CD4-positive, alpha-beta T cell (primary cell): ENCODE measurements around the gene PLCL2. TPM values are rescaled to one million over a fixed set of nuclear protein-coding genes. Genes with fewer than 3 reads are reported as not detected.

Experiments
- ATAC-seq: fragments of 200-7000 bp; cut with Tn5 transposase; one replicate; pipeline ENCODE4 v1.10.0; 2022; ENCODE audit warnings: mild to moderate bottlenecking; ENCODE audit not compliant: poor library complexity
- CTCF ChIA-PET: fragments of 350-600 bp; sonication (Branson Sonifier 250); formaldehyde crosslinking; loops from one replicate; lab custom pipeline; 2021; ENCODE audit warnings: antibody characterized with exemption, inconsistent platforms; lab: Charles Lee
- POLR2A ChIA-PET: fragments of 350-600 bp; sonication (Branson Sonifier 250); formaldehyde crosslinking; loops from one replicate; lab custom pipeline; 2021; ENCODE audit warnings: antibody characterized with exemption, inconsistent platforms; lab: Charles Lee
- DNase-seq, 14 experiments: peaks; one replicate each; pipeline ENCODE4 v3.0.0-alpha.2; 2013 to 2020; ENCODE audit warnings: mixed read lengths in 2 of 14
- H3K27ac ChIP-seq, 2 donors: one replicate each; pipeline versions ENCODE4 v1.5.1 to v1.7.0; 2013; ENCODE audit warnings: low read length in 2 of 2, low read depth in 1 of 2, mild to moderate bottlenecking in 1 of 2
- H3K27me3 ChIP-seq, 2 experiments: 1 replicate in 1 of 2; 2 replicates in 1 of 2; pipeline versions ENCODE4 v1.6.1 to v1.7.0; 2013; ENCODE audit warnings: low read length in 2 of 2, control low read depth in 1 of 2, mild to moderate bottlenecking in 1 of 2, moderate library complexity in 1 of 2; ENCODE audit not compliant: insufficient read depth in 2 of 2, control insufficient read depth in 1 of 2
- H3K36me3 ChIP-seq: one replicate; pipeline ENCODE4 v1.6.1; 2013; ENCODE audit warnings: low read length, control low read depth; ENCODE audit not compliant: insufficient read depth
- H3K4me1 ChIP-seq: one replicate; pipeline ENCODE4 v1.6.1; 2013; ENCODE audit warnings: low read length, control low read depth; ENCODE audit not compliant: insufficient read depth
- H3K4me3 ChIP-seq: one replicate; pipeline ENCODE4 v1.5.1; 2013; ENCODE audit warnings: mild to moderate bottlenecking, low read length, moderate library complexity
- H3K9me3 ChIP-seq, 2 experiments: 1 replicate in 1 of 2; 2 replicates in 1 of 2; pipeline versions ENCODE4 v1.6.1 to v1.7.0; 2013; ENCODE audit warnings: low read length in 2 of 2, mild to moderate bottlenecking in 2 of 2, control low read depth in 1 of 2, moderate library complexity in 1 of 2; ENCODE audit not compliant: control insufficient read depth in 1 of 2, insufficient read depth in 1 of 2
- H3K27ac Mint-ChIP-seq: one replicate; pipeline ENCODE4 v1.8.0; 2020; ENCODE audit warnings: mixed read lengths
- H3K27me3 Mint-ChIP-seq: one replicate; pipeline ENCODE4 v1.8.0; 2021; ENCODE audit warnings: mixed read lengths
- H3K36me3 Mint-ChIP-seq: one replicate; pipeline ENCODE4 v1.8.0; 2021; ENCODE audit warnings: low read depth, mixed read lengths
- H3K4me1 Mint-ChIP-seq: one replicate; pipeline ENCODE4 v1.8.0; 2021; ENCODE audit warnings: low read depth, mixed read lengths
- H3K4me3 Mint-ChIP-seq: one replicate; pipeline ENCODE4 v1.8.0; 2020; ENCODE audit warnings: mild to moderate bottlenecking, mixed read lengths
- H3K9me3 Mint-ChIP-seq: one replicate; pipeline ENCODE4 v1.8.0; 2020; ENCODE audit warnings: mixed read lengths
- intact Hi-C, 2 experiments: fragments of 100-400 bp; cut with DNase I in 1 of 2; cut with micrococcal nuclease in 1 of 2; formaldehyde crosslinking; loops; one replicate each; pipeline versions ENCODE4 v1.15.1 to v1.9.0; 2023 to 2025; cut with DNase I, micrococcal nuclease
- total RNA-seq, 174 experiments: library from RNA in 2 of 174; stranded (reverse) in 2 of 174; gene quantifications; one replicate each; pipeline ENCODE4 v1.2.3 and lab custom pipeline; 2021 to 2026
- TF ChIP-seq, protein P1 (sequence below): fragments of 200-600 bp; IDR thresholded peaks from one replicate; pipeline ENCODE4 v1.8.0; 2022; ENCODE audit warnings: antibody characterized with exemption, mild to moderate bottlenecking

The PLCL2 gene
- total RNA-seq, 2 experiments from 2014 or later = 35.1 to 36.3 TPM

DNA sequence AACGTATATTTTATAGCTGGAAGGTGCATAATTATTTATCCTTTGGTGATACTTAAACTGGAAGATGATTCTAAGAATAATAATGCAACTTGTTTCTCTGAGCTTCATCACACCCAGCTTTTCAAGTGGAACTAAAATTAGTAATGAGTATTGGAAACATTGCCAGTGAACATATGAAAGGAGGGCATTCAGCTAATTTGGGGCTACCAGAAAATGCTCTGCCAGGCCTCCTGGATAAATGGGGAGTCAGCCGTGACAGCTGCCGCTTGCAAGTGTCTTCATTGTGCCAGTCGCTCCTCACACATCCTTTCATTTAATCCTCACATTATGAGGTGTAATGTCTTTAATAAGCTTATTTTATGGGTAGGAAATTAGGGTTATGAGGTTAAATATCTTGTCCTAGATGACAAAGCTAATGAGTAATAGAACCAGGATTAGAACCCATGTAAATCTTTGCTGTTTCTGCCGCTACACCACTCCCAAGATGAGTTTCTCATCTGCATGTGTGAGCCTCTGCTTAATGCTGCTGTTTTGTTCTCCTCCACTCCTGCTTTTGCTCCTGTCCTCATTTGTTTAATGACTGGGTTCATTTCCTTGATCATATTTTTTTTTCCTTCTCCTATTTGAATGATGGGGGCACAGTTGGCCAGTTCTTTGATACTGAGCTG is 155.7 kb downstream of the PLCL2 start:
- TF ChIP-seq, protein P1, sequence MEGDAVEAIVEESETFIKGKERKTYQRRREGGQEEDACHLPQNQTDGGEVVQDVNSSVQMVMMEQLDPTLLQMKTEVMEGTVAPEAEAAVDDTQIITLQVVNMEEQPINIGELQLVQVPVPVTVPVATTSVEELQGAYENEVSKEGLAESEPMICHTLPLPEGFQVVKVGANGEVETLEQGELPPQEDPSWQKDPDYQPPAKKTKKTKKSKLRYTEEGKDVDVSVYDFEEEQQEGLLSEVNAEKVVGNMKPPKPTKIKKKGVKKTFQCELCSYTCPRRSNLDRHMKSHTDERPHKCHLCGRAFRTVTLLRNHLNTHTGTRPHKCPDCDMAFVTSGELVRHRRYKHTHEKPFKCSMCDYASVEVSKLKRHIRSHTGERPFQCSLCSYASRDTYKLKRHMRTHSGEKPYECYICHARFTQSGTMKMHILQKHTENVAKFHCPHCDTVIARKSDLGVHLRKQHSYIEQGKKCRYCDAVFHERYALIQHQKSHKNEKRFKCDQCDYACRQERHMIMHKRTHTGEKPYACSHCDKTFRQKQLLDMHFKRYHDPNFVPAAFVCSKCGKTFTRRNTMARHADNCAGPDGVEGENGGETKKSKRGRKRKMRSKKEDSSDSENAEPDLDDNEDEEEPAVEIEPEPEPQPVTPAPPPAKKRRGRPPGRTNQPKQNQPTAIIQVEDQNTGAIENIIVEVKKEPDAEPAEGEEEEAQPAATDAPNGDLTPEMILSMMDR = no peak
- Mint-ChIP-seq H3K4me3 (no peak overlapping the region), H3K27ac (no peak overlapping the region), H3K27me3 (no peaks in the 10 kb centered on the region), H3K9me3 (no peaks in the 10 kb centered on the region), H3K36me3 (peaks cover 58% of the 10 kb centered on the region), H3K4me1 (peaks cover 45% of the 10 kb centered on the region)
- CTCF ChIA-PET = interaction anchor here (1.0 kb wide), 1 partner anchor 15 kb away, joined by 3 read pairs; no protein-coding TSS in a partner anchor
- Histone ChIP-seq H3K27me3 (no peaks in the 10 kb centered on the region), H3K27ac (no peak overlapping the region), H3K4me1 (peaks cover 6% of the 10 kb centered on the region), H3K4me3 (no peak overlapping the region), H3K9me3 (no peaks in the 10 kb centered on the region), H3K36me3 (peaks cover 37% of the 10 kb centered on the region)
- POLR2A ChIA-PET = interaction anchor here (1.3 kb wide), 1 partner anchor 12 kb away, joined by 4 read pairs; no protein-coding TSS in a partner anchor
- DNase-seq (no peak), ATAC-seq (no peak)
- intact Hi-C loops = no loop called here

DNA sequence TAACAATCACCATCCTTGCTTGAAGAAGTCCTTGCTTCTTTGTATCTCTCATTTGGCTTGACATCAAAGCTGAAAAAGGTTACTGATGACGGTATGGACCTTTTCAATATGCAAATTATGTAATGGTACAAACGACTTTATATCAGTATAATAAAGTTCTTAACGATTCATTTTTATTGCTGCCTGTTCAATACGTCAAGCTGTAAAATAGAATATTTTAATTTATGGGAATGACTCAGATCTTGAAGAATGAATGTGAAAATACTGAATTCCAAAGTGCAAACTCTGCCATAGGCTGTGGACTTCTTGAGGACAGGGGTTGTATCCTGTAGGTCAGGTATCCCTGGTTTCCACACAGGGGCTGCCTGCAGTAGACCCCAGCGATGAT is 156.2 kb downstream of the PLCL2 start:
- Mint-ChIP-seq H3K27ac (no peak overlapping the region), H3K4me1 (peaks cover 44% of the 10 kb centered on the region), H3K27me3 (no peaks in the 10 kb centered on the region), H3K4me3 (no peak overlapping the region), H3K9me3 (no peaks in the 10 kb centered on the region), H3K36me3 (peaks cover 58% of the 10 kb centered on the region)
- H3K4me3 ChIP-seq = no peak overlapping the region
- ChIA-PET CTCF (interaction anchor here (1.0 kb wide), 1 partner anchor 16 kb away, joined by 3 read pairs; no protein-coding TSS in a partner anchor), POLR2A (interaction anchor here (1.3 kb wide), 1 partner anchor 13 kb away, joined by 4 read pairs; no protein-coding TSS in a partner anchor)
- no peaks in the 10 kb centered on the region for H3K27me3 ChIP-seq
- ATAC-seq (no peak), DNase-seq (no peak)
- peaks cover 6% of the 10 kb centered on the region for H3K4me1 ChIP-seq
- TF ChIP-seq, protein P1 = no peak
- H3K9me3 ChIP-seq = no peaks in the 10 kb centered on the region
- H3K27ac ChIP-seq = no peak overlapping the region
- intact Hi-C loops = no loop called here
- peaks cover 40% of the 10 kb centered on the region for H3K36me3 ChIP-seq

DNA sequence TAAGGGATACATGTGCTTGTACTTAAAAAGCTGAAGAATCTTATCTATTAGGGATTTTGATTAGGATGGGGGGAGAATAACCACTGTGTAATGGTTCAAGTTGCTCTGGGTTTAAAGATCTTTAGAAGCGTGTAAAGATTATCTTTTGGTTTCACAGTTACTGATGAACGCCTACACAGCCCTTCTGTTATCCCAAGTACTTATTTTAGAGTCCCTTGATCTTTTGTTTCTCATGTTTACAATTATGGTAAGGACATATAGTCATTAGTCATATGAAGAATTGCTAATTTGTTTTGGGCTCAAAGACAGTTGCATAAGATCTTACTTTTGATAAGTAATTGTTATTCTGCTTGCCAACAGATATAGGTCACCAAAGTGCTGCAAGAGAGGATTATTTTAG is 160.1 kb downstream of the PLCL2 start:
- Mint-ChIP-seq H3K27me3 (no peaks in the 10 kb centered on the region), H3K36me3 (peaks cover 82% of the 10 kb centered on the region), H3K9me3 (peaks cover 6% of the 10 kb centered on the region), H3K4me3 (no peak overlapping the region), H3K4me1 (peaks cover 29% of the 10 kb centered on the region), H3K27ac (no peak overlapping the region)
- Histone ChIP-seq H3K4me3 (no peak overlapping the region), H3K27ac (no peak overlapping the region), H3K27me3 (no peaks in the 10 kb centered on the region), H3K9me3 (no peaks in the 10 kb centered on the region), H3K4me1 (peaks cover 3% of the 10 kb centered on the region), H3K36me3 (peaks cover 67% of the 10 kb centered on the region)
- TF ChIP-seq, protein P1 = no peak
- DNase-seq = no peak
- intact Hi-C loops = no loop called here
- ChIA-PET CTCF (interaction anchor here (1.8 kb wide), 1 partner anchor 19 kb away, joined by 4 read pairs; no protein-coding TSS in a partner anchor), POLR2A (no interaction called here)
- ATAC-seq = no peak
